Measurements from ENCODE around the gene LRRK1.

GRCh38 chr15:101053261-101053660 lies 134.1 kb downstream of the LRRK1 start:
- no peak for TF ChIP-seq POLR2A (IDR thresholded peaks at IDR 0.05; ENCODE audit: low read length)
- TF ChIP-seq GATA1 (IDR thresholded peaks at IDR 0.05; ENCODE audit: low read depth, low read length) = no peak
